Measurements from ENCODE around the gene DDX56. TPM values are rescaled to one million over a fixed set of nuclear protein-coding genes. Genes with fewer than 3 reads are reported as not detected.

Gene DDX56
- total RNA-seq, 1 experiment from 2014 or later: 119 TPM

DNA sequence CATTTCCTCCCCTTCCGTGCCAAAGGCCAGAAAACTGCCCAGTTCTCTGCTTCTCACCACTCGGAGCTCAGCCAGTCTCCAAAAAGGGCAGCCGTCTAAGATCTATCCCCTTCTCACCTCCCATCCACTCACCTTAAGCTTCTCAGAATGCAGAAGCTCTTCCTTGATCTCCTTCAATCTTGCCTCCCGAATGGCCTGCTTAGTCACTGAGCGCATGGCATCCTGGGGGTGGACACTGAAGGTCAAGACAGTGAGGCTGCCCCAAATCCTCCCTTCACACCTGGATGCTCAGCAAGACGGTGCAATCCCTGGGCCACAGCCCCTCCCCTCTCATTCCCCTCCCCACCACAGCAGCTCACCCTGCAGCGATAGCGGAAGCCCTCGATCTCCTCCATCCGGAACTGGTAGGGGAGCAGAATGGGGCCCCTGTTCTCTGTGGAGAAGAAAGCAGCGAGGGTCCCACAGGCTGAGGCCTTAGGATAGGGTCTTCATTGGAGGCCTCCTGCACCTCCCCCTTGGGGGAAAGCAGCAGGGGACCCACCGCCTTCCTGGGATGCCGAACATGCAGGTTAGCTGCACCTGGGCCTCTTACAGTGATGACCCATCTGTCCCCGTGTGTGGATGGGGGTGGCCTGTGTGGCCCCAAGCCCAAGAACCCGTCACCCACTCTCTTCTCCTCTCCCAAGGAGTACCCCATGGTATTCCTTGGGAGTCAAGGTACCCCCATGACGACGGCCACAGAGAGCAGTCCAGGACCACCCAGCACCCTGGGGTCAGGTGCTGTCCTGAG lies 4.7 kb downstream of the DDX56 start:
- intact Hi-C loops (cut with micrococcal nuclease): loop anchor here (5.0 kb wide), 1 partner anchor 82 kb away; no protein-coding TSS in a partner anchor
- BruUV-seq (replicated peaks): no TSS peak
- CTCF ChIA-PET: no interaction called here
- POLR2A ChIA-PET (ENCODE audit: unreplicated experiment): no interaction called here
- no peak overlapping the region for H3K27ac ChIP-seq (ENCODE audit: low read length)
- H3K4me2 ChIP-seq (ENCODE audit: low read length): no peak overlapping the region
- H3F3A ChIP-seq (ENCODE audit: low read length, unreplicated experiment): no peaks in the 10 kb centered on the region
- H3K9ac ChIP-seq (ENCODE audit: low read length): no peak overlapping the region
- no peak overlapping the region for H2AFZ ChIP-seq (ENCODE audit: low read length)
- H3K27me3 ChIP-seq (ENCODE audit: low read length): no peaks in the 10 kb centered on the region
- H3K9me2 ChIP-seq (replicated peaks; ENCODE audit: low read length): no peaks in the 10 kb centered on the region
- H4K20me1 ChIP-seq (ENCODE audit: low read length): peaks cover 6% of the 10 kb centered on the region; the same call in 1 of the 2 replicates
- peaks cover 13% of the 10 kb centered on the region for H3K4me1 ChIP-seq (ENCODE audit: insufficient read depth, low read length)
- H3K9me3 ChIP-seq (ENCODE audit: low read length): no peaks in the 10 kb centered on the region
- H3K4me3 ChIP-seq (ENCODE audit: low read length): no peak overlapping the region
- H3K36me3 ChIP-seq (ENCODE audit: low read depth, low read length): peaks cover 73% of the 10 kb centered on the region
- peaks cover 43% of the 10 kb centered on the region for H3K79me2 ChIP-seq (ENCODE audit: low read length)
- TF ChIP-seq EZH2 (IDR thresholded peaks at IDR 0.05; ENCODE audit: low read length, unreplicated experiment) (no peak), EZH2phosphoT487 (IDR thresholded peaks at IDR 0.05; ENCODE audit: borderline replicate concordance, low read length) (no peak)
- TF ChIP-seq, protein P1, sequence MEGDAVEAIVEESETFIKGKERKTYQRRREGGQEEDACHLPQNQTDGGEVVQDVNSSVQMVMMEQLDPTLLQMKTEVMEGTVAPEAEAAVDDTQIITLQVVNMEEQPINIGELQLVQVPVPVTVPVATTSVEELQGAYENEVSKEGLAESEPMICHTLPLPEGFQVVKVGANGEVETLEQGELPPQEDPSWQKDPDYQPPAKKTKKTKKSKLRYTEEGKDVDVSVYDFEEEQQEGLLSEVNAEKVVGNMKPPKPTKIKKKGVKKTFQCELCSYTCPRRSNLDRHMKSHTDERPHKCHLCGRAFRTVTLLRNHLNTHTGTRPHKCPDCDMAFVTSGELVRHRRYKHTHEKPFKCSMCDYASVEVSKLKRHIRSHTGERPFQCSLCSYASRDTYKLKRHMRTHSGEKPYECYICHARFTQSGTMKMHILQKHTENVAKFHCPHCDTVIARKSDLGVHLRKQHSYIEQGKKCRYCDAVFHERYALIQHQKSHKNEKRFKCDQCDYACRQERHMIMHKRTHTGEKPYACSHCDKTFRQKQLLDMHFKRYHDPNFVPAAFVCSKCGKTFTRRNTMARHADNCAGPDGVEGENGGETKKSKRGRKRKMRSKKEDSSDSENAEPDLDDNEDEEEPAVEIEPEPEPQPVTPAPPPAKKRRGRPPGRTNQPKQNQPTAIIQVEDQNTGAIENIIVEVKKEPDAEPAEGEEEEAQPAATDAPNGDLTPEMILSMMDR (conservative IDR thresholded peaks at IDR 0.05; ENCODE audit: low read depth, low read length): no peak
- ATAC-seq (no peak), DNase-seq (no peak)

DNA sequence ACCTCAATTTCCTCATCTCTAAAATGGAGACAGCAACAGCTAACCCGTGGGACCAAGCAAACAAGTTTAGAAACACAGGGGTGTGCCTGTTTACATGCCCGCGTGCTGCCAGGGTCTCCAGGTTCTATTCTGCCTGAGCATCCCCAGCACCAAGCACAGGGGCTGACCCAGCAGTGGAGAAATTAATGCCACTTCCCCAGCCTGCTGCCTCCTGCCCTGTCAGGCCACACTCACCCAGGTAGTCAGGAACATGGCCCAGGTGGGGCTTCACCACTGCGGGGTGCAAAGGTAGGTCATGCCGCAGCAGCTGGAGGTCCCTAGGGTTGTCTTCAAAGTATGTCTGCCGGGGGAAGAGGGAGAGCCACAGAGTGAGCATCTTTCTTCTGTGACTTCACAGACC lies 5.8 kb downstream of the DDX56 start:
- intact Hi-C loops (cut with micrococcal nuclease): loop anchor here (5.0 kb wide), 1 partner anchor 81 kb away; no protein-coding TSS in a partner anchor
- DNase-seq: no peak
- Histone ChIP-seq H2AFZ (ENCODE audit: low read length) (no peak overlapping the region), H3K27me3 (ENCODE audit: low read length) (no peaks in the 10 kb centered on the region), H3K9me2 (replicated peaks; ENCODE audit: low read length) (no peaks in the 10 kb centered on the region), H3K4me2 (ENCODE audit: low read length) (no peak overlapping the region), H3K4me1 (ENCODE audit: insufficient read depth, low read length) (peaks cover 18% of the 10 kb centered on the region), H3K36me3 (ENCODE audit: low read depth, low read length) (peaks cover 71% of the 10 kb centered on the region), H3F3A (ENCODE audit: low read length, unreplicated experiment) (no peaks in the 10 kb centered on the region), H3K4me3 (ENCODE audit: low read length) (no peak overlapping the region), H3K79me2 (ENCODE audit: low read length) (peaks cover 32% of the 10 kb centered on the region), H3K9ac (ENCODE audit: low read length) (no peak overlapping the region), H4K20me1 (ENCODE audit: low read length) (peaks cover 6% of the 10 kb centered on the region; the same call in 1 of the 2 replicates), H3K9me3 (ENCODE audit: low read length) (no peaks in the 10 kb centered on the region), H3K27ac (ENCODE audit: low read length) (no peak overlapping the region)
- TF ChIP-seq EZH2 (IDR thresholded peaks at IDR 0.05; ENCODE audit: low read length, unreplicated experiment): no peak
- TF ChIP-seq EZH2phosphoT487 (IDR thresholded peaks at IDR 0.05; ENCODE audit: borderline replicate concordance, low read length): no peak
- TF ChIP-seq, protein P1 (conservative IDR thresholded peaks at IDR 0.05; ENCODE audit: low read depth, low read length): no peak
- ChIA-PET POLR2A (ENCODE audit: unreplicated experiment) (no interaction called here), CTCF (no interaction called here)
- ATAC-seq: no peak
- no TSS peak for BruUV-seq (replicated peaks)

DNA sequence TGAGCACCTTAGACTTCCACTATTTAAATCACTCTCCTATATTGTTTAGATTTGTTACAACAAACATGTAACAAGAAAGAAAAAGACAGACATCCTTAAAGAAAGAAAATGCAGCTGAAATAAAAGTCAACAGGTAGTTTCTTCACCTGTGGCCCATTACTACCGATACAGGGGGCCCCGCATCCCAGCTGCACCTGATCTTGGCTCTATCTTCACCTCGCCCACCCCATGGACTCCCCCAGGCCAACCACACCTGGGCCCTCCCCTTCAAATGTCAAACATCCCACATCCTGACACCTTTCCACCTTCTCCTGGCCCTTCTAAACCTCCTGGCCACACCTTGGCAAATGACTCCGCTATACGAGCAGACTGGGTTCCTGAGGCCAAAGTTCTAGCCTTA lies 7.0 kb downstream of the DDX56 start:
- H3K79me2 ChIP-seq (ENCODE audit: low read length): peaks cover 20% of the 10 kb centered on the region
- BruUV-seq (replicated peaks): no TSS peak
- H3F3A ChIP-seq (ENCODE audit: low read length, unreplicated experiment): no peaks in the 10 kb centered on the region
- no peak overlapping the region for H3K27ac ChIP-seq (ENCODE audit: low read length)
- peaks cover 59% of the 10 kb centered on the region for H3K36me3 ChIP-seq (ENCODE audit: low read depth, low read length)
- H3K27me3 ChIP-seq (ENCODE audit: low read length): no peaks in the 10 kb centered on the region
- H3K9me3 ChIP-seq (ENCODE audit: low read length): no peaks in the 10 kb centered on the region
- intact Hi-C loops (cut with micrococcal nuclease): loop anchor here (5.0 kb wide), 1 partner anchor 79 kb away; no protein-coding TSS in a partner anchor
- H3K9ac ChIP-seq (ENCODE audit: low read length): no peak overlapping the region
- H3K4me2 ChIP-seq (ENCODE audit: low read length): no peak overlapping the region
- H2AFZ ChIP-seq (ENCODE audit: low read length): no peak overlapping the region
- no peak for TF ChIP-seq EZH2 (IDR thresholded peaks at IDR 0.05; ENCODE audit: low read length, unreplicated experiment)
- no peak for TF ChIP-seq EZH2phosphoT487 (IDR thresholded peaks at IDR 0.05; ENCODE audit: borderline replicate concordance, low read length)
- TF ChIP-seq, protein P1 (conservative IDR thresholded peaks at IDR 0.05; ENCODE audit: low read depth, low read length): no peak
- H3K4me1 ChIP-seq (ENCODE audit: insufficient read depth, low read length): peaks cover 16% of the 10 kb centered on the region
- H3K4me3 ChIP-seq (ENCODE audit: low read length): no peak overlapping the region
- POLR2A ChIA-PET (ENCODE audit: unreplicated experiment): no interaction called here
- ATAC-seq (no peak), DNase-seq (no peak)
- H4K20me1 ChIP-seq (ENCODE audit: low read length): peaks cover 6% of the 10 kb centered on the region; the same call in 1 of the 2 replicates
- H3K9me2 ChIP-seq (replicated peaks; ENCODE audit: low read length): no peaks in the 10 kb centered on the region
- CTCF ChIA-PET: no interaction called here
